ENCODE results near the gene ELL. TPM values are rescaled to one million over a fixed set of nuclear protein-coding genes. Genes with fewer than 3 reads are reported as not detected.
A peak's percentile ranks its signal among the peaks of the same experiment; 100 is the strongest.

ELL gene
- total and polyA plus RNA-seq, 9 of the 15 experiments (the other 6 are each of a cell fraction or from before 2014, with no cell fraction given) = 0.24 to 22.5 (median 4.1) TPM

DNA sequence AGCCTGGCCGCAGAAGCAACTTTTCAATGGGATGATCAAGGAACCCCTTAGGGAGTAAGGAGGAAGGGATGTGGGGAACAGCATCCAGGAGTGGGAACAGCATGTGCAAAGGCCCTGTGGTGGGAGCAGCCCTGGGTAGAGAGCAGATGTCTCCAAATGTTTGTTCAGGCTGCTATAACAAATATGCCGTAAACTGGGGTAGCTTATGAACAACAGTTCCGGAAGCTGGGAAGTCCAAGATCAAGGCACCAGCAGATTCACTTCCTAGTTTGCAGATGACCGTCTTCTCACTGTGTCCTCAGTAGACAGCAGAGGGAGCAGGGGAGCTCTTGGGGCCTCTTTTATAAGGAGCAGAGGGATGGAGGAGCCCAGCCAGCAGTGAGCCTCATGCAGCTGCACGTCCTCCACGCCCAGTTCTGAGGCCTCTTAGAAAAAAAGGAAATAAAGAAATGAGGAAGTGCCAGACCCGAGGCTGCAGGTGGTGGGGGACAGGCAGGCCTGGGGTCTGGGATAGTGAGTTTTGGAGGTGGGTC lies 120.2 kb downstream of the ELL start (continued):
- peak; percentile 72; the same call in 1 of the 2 replicates for TF ChIP-seq CTBP1 (IDR thresholded peaks at IDR 0.05; ENCODE audit: borderline replicate concordance)
- TF ChIP-seq TEAD2 (tag; IDR thresholded peaks at IDR 0.05) = no peak
- 0 out of 2 replicates have a peak, but pooled peaks have one; percentile 28 for TF ChIP-seq FOXJ2 (tag; IDR thresholded peaks at IDR 0.05)
- TF ChIP-seq ZBED1 (IDR thresholded peaks at IDR 0.05) = no peak
- TF ChIP-seq JUND (IDR thresholded peaks at IDR 0.05; ENCODE audit: borderline replicate concordance, low read depth, low read length) = peak; percentile 27; the same call in 1 of the 2 replicates
- no peak; the same call in 2 of the 3 replicates for TF ChIP-seq JUND (tag; IDR thresholded peaks at IDR 0.05; ENCODE audit: borderline replicate concordance, low read depth, low read length)
- TF ChIP-seq SPI1 (IDR thresholded peaks at IDR 0.05; ENCODE audit: borderline replicate concordance, low read depth, low read length) = peak; percentile 100
- TF ChIP-seq MAZ (CRISPR knock-in tag; conservative IDR thresholded peaks at IDR 0.05 in 1 of 2, IDR thresholded peaks at IDR 0.05 in 1 of 2) = peak in 1 of 2 experiments; percentile 62; a peak in 1 of 4 replicates
- TF ChIP-seq, protein P1, sequence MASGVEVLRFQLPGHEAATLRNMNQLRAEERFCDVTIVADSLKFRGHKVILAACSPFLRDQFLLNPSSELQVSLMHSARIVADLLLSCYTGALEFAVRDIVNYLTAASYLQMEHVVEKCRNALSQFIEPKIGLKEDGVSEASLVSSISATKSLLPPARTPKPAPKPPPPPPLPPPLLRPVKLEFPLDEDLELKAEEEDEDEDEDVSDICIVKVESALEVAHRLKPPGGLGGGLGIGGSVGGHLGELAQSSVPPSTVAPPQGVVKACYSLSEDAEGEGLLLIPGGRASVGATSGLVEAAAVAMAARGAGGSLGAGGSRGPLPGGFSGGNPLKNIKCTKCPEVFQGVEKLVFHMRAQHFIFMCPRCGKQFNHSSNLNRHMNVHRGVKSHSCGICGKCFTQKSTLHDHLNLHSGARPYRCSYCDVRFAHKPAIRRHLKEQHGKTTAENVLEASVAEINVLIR (CRISPR knock-in tag; IDR thresholded peaks at IDR 0.05) = no peak
- TF ChIP-seq SRSF1 (IDR thresholded peaks at IDR 0.05; ENCODE audit: low read depth, low read length) = no peak
- TF ChIP-seq, protein P2, sequence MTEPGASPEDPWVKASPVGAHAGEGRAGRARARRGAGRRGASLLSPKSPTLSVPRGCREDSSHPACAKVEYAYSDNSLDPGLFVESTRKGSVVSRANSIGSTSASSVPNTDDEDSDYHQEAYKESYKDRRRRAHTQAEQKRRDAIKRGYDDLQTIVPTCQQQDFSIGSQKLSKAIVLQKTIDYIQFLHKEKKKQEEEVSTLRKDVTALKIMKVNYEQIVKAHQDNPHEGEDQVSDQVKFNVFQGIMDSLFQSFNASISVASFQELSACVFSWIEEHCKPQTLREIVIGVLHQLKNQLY (CRISPR knock-in tag; conservative IDR thresholded peaks at IDR 0.05) = no peak
- TF ChIP-seq TEAD4 (IDR thresholded peaks at IDR 0.05; ENCODE audit: low read length) = no peak
- no peak for TF ChIP-seq TEAD4 (CRISPR knock-in tag; IDR thresholded peaks at IDR 0.05; ENCODE audit: borderline replicate concordance)
- no peak for TF ChIP-seq NR2C2 (CRISPR knock-in tag; IDR thresholded peaks at IDR 0.05)
- peak; percentile 60 for TF ChIP-seq NR2C2 (tag; IDR thresholded peaks at IDR 0.05)
- no peak for TF ChIP-seq NCOR1 (IDR thresholded peaks at IDR 0.05)
- peak; percentile 69 for TF ChIP-seq MAX (CRISPR knock-in tag; IDR thresholded peaks at IDR 0.05)
- 0 out of 2 replicates have a peak, but pooled peaks have one; percentile 11 for TF ChIP-seq DEAF1 (CRISPR knock-in tag; IDR thresholded peaks at IDR 0.05)
- peak; percentile 77 for TF ChIP-seq ELF1 (tag; IDR thresholded peaks at IDR 0.05)
- no peak for TF ChIP-seq NCOA4 (IDR thresholded peaks at IDR 0.05; ENCODE audit: partially characterized antibody)
- TF ChIP-seq ZNF740 (CRISPR knock-in tag; IDR thresholded peaks at IDR 0.05) = peak; percentile 61; the same call in 1 of the 2 replicates
- no peak for TF ChIP-seq ZNF740 (tag; IDR thresholded peaks at IDR 0.05)
- 0 out of 2 replicates have a peak, but pooled peaks have one; percentile 20 for TF ChIP-seq ZKSCAN1 (IDR thresholded peaks at IDR 0.05; ENCODE audit: low read depth, low read length)
- peak; percentile 36; the same call in 1 of the 2 replicates for TF ChIP-seq NR2C1 (IDR thresholded peaks at IDR 0.05)
- no peak for TF ChIP-seq NR2C1 (tag; IDR thresholded peaks at IDR 0.05)
- no peak for TF ChIP-seq SNAPC5 (CRISPR knock-in tag; IDR thresholded peaks at IDR 0.05)
